Measurements from ENCODE around the gene ARPC5.

DNA sequence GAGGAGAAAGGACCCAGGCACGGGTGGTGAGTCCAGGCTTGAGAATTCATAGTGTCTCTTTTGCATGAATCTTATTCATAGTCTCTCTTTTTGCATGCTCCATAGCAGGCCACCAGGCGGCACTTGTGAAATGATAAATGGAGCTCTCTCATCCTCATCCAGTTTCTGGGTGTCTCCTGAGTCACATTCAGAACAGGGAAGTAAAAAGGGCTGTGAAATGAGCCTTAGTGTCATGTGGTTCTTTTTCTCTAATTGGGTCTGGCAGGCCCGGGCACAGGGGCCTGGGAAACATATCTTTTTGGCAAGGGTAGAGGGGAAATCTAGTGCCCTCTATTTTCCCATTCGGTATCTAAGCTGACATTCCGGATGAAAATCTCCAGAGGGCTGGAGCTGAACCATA is 26.3 kb downstream of the ARPC5 start:
- TF ChIP-seq, protein P1, sequence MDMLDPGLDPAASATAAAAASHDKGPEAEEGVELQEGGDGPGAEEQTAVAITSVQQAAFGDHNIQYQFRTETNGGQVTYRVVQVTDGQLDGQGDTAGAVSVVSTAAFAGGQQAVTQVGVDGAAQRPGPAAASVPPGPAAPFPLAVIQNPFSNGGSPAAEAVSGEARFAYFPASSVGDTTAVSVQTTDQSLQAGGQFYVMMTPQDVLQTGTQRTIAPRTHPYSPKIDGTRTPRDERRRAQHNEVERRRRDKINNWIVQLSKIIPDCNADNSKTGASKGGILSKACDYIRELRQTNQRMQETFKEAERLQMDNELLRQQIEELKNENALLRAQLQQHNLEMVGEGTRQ (IDR thresholded peaks at IDR 0.05) = no peak
- TF ChIP-seq HEYL (CRISPR knock-in tag; IDR thresholded peaks at IDR 0.05) (no peak), CTCF (IDR thresholded peaks at IDR 0.05) (peak; percentile 58), ZSCAN20 (CRISPR knock-in tag; IDR thresholded peaks at IDR 0.05) (no peak), POLR2A (IDR thresholded peaks at IDR 0.05; ENCODE audit: low read length) (no peak), RCOR1 (IDR thresholded peaks at IDR 0.05; ENCODE audit: low read depth, low read length) (no peak), E2F6 (IDR thresholded peaks at IDR 0.05; ENCODE audit: borderline replicate concordance, low read depth) (no peak), EP300 (IDR thresholded peaks at IDR 0.05) (no peak), MAFK (IDR thresholded peaks at IDR 0.05; ENCODE audit: partially characterized antibody) (no peak), RFX5 (IDR thresholded peaks at IDR 0.05) (no peak), CHD2 (IDR thresholded peaks at IDR 0.05; ENCODE audit: low read length, partially characterized antibody) (no peak), KDM5A (IDR thresholded peaks at IDR 0.05) (no peak)

All from A549 (cell line).